ENCODE data around the gene GRID1. TPM values are rescaled to one million over a fixed set of nuclear protein-coding genes. Genes with fewer than 3 reads are reported as not detected.

The GRID1 gene
- polyA plus RNA-seq, 1 donor (not counting 4 experiments of a cell fraction or from before 2014, with no cell fraction given): 0.01 TPM

DNA sequence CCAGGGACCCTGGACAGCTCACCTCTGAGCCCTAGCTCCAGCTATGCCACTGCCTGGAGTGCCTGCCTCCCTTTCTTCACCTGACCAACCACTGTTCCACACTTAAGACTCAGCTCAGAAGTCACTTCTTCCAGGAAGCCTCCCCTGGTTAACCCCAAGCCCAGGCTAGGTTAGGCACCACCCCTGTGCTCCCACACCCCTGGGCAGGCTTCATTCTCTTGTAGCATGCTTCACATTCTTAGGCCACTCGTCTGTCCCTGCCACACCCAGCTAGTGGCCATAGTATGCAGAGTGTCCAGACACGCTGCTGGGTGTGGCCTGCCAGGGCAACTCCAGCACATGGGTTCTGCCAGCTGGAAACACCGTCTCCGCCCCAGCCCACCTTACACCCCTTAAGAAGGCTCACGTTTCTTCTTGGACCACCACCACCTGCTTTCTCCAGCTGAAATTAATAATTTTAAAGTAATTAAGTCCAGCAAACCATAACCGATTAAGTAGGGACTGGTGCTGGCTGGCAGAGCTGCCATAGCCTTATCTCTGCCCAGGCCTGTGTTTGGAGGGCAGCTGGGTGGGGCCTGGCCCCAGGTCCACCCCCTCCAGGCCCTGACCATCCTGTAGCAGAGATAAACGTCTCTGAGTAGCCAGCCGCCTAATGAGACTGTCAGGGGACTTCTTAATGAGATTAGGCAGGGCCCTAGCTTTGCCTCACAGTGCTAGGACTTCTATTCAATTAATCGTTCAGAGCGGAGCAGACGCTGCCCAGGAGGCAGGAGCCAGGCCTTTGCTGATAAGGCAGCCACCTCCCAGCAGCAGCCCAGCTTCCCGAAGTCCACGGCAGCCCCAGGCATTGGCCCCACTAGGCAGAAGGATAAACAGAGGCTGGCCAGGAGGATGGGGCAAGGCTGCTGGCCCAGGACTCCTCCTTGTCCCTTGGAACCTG is 20.5 kb downstream of the GRID1 start:
- Histone ChIP-seq H3K27me3 (ENCODE audit: control insufficient read depth, extremely low read depth, insufficient read depth, low read length) (peaks cover 5% of the 10 kb centered on the region), H3K9me3 (ENCODE audit: control insufficient read depth, low read depth, low read length) (no peaks in the 10 kb centered on the region), H3K27ac (ENCODE audit: control insufficient read depth, insufficient read depth, low read length) (no peak overlapping the region), H2AFZ (ENCODE audit: control insufficient read depth, low read length) (no peak overlapping the region), H3K4me1 (ENCODE audit: control insufficient read depth, extremely low read depth, insufficient read depth, low read length) (peaks cover 4% of the 10 kb centered on the region), H4K20me1 (ENCODE audit: control insufficient read depth, extremely low read depth, insufficient read depth, low read length) (no peaks in the 10 kb centered on the region), H3K9ac (ENCODE audit: control insufficient read depth, extremely low read depth, insufficient read depth, low read length) (no peak overlapping the region), H3K4me3 (ENCODE audit: control insufficient read depth in 2 of 3, extremely low read depth in 1 of 3, insufficient read depth in 2 of 3, low read depth in 1 of 3, low read length in 3 of 3) (no peak overlapping the region), H3K9me1 (ENCODE audit: control insufficient read depth, extremely low read depth, insufficient read depth, low read length) (no peaks in the 10 kb centered on the region), H3K36me3 (ENCODE audit: control insufficient read depth in 2 of 2, extremely low read depth in 1 of 2, insufficient read depth in 2 of 2, low read length in 2 of 2) (no peaks in the 10 kb centered on the region), H3K4me2 (ENCODE audit: control insufficient read depth, extremely low read depth, insufficient read depth, low read depth, low read length) (no peak overlapping the region), H3K79me2 (ENCODE audit: control insufficient read depth, insufficient read depth, low read length) (no peaks in the 10 kb centered on the region)
- no peak for TF ChIP-seq EZH2 (IDR thresholded peaks at IDR 0.05; ENCODE audit: low read length)
- TF ChIP-seq, protein P1, sequence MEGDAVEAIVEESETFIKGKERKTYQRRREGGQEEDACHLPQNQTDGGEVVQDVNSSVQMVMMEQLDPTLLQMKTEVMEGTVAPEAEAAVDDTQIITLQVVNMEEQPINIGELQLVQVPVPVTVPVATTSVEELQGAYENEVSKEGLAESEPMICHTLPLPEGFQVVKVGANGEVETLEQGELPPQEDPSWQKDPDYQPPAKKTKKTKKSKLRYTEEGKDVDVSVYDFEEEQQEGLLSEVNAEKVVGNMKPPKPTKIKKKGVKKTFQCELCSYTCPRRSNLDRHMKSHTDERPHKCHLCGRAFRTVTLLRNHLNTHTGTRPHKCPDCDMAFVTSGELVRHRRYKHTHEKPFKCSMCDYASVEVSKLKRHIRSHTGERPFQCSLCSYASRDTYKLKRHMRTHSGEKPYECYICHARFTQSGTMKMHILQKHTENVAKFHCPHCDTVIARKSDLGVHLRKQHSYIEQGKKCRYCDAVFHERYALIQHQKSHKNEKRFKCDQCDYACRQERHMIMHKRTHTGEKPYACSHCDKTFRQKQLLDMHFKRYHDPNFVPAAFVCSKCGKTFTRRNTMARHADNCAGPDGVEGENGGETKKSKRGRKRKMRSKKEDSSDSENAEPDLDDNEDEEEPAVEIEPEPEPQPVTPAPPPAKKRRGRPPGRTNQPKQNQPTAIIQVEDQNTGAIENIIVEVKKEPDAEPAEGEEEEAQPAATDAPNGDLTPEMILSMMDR (optimal IDR thresholded peaks at IDR 0.05 in 1 of 3, IDR thresholded peaks at IDR 0.05 in 1 of 3, conservative IDR thresholded peaks at IDR 0.05 in 1 of 3; ENCODE audit: extremely low read depth in 1 of 3, insufficient read depth in 2 of 3, low read length in 3 of 3): no peak
- no peak for FAIRE-seq
- DNase-seq (ENCODE audit: low read depth, low spot score): peak; percentile 21
- dilution Hi-C loops (cut with MboI; ENCODE audit: extremely low pct_ligation_motif_present, low sequenced_read_pairs): no loop called here

DNA sequence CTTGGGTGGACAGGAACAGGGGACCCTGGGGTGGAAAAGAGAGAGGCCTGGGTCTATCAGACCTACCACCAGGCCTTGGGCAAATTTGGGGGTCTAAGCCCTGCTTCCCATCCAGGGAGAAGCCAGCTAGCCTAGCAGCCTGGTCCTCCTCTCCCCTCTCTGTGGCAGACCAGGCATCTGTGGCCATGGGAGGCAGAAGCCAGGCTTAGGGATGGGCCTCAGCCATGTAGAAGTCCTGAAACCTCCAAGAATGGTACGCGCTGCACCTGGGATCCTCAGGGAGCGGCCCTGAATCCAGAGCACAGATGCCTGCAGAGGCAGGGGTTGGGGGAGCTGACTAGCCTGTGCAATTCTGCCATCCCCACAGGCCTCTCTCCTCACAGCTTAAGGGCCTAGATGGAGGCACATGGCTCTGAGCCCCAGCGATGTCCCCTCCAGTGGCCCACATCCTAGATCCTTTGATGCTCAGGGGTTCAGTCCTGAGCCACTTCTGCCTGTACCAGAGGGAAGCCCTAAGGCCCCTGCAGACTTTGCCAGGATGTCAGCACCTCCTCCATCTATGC is 21.2 kb downstream of the GRID1 start:
- Histone ChIP-seq H3K27ac (ENCODE audit: control insufficient read depth, insufficient read depth, low read length) (no peak overlapping the region), H3K9ac (ENCODE audit: control insufficient read depth, extremely low read depth, insufficient read depth, low read length) (no peak overlapping the region), H2AFZ (ENCODE audit: control insufficient read depth, low read length) (no peak overlapping the region), H3K4me1 (ENCODE audit: control insufficient read depth, extremely low read depth, insufficient read depth, low read length) (peaks cover 4% of the 10 kb centered on the region), H3K9me1 (ENCODE audit: control insufficient read depth, extremely low read depth, insufficient read depth, low read length) (no peaks in the 10 kb centered on the region), H3K79me2 (ENCODE audit: control insufficient read depth, insufficient read depth, low read length) (no peaks in the 10 kb centered on the region), H3K9me3 (ENCODE audit: control insufficient read depth, low read depth, low read length) (no peaks in the 10 kb centered on the region), H4K20me1 (ENCODE audit: control insufficient read depth, extremely low read depth, insufficient read depth, low read length) (no peaks in the 10 kb centered on the region), H3K27me3 (ENCODE audit: control insufficient read depth, extremely low read depth, insufficient read depth, low read length) (peaks cover 5% of the 10 kb centered on the region), H3K36me3 (ENCODE audit: control insufficient read depth in 2 of 2, extremely low read depth in 1 of 2, insufficient read depth in 2 of 2, low read length in 2 of 2) (no peaks in the 10 kb centered on the region), H3K4me3 (ENCODE audit: control insufficient read depth in 2 of 3, extremely low read depth in 1 of 3, insufficient read depth in 2 of 3, low read depth in 1 of 3, low read length in 3 of 3) (no peak overlapping the region), H3K4me2 (ENCODE audit: control insufficient read depth, extremely low read depth, insufficient read depth, low read depth, low read length) (no peak overlapping the region)
- dilution Hi-C loops (cut with MboI; ENCODE audit: extremely low pct_ligation_motif_present, low sequenced_read_pairs): no loop called here
- FAIRE-seq (no peak), DNase-seq (ENCODE audit: low read depth, low spot score) (no peak)
- no peak for TF ChIP-seq EZH2 (IDR thresholded peaks at IDR 0.05; ENCODE audit: low read length)
- TF ChIP-seq, protein P1 (optimal IDR thresholded peaks at IDR 0.05 in 1 of 3, IDR thresholded peaks at IDR 0.05 in 1 of 3, conservative IDR thresholded peaks at IDR 0.05 in 1 of 3; ENCODE audit: extremely low read depth in 1 of 3, insufficient read depth in 2 of 3, low read length in 3 of 3): no peak
